Cortex of kidney (tissue), 1 donor: ENCODE results near the gene OSM.
"Not testable (repeated sequence)": the region's sequence is repeated elsewhere in the genome, so short reads cannot be mapped to it uniquely, and the experiment has no call there.

Experiments used
- DNase-seq: peaks from one replicate; lab custom pipeline; 2025; lab: John Stamatoyannopoulos, UW

The OSM gene

GRCh38 chr22:30225220-30225927 is 41.3 kb downstream of the OSM start:
- DNase-seq: no peak

- no peak for DNase-seq
Observed at GRCh38 chr22:30224161-30224857, 42.3 kb downstream of the OSM start.

GRCh38 chr22:30223303-30223702 is 43.3 kb downstream of the OSM start:
- no peak for DNase-seq

DNA sequence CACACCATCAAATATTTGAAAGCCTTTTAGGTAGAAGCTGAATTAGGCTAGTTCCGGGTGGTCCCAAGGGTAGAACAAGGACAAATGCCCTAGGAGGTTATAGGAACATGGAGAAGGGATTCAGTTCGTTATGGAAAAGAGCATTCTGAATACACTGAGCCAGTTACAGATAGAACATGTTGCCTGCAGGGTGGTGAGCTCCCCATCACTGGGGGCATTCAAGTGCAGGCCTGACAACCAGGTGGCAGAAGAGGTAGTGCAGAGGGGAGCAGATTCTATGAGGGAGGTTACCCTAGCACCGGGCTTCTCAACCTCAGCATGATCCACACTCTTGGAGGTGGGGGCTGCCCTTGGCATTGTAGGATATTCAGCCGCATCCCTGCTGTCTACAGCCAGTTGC is 44.3 kb downstream of the OSM start:
- no peak for DNase-seq

DNA sequence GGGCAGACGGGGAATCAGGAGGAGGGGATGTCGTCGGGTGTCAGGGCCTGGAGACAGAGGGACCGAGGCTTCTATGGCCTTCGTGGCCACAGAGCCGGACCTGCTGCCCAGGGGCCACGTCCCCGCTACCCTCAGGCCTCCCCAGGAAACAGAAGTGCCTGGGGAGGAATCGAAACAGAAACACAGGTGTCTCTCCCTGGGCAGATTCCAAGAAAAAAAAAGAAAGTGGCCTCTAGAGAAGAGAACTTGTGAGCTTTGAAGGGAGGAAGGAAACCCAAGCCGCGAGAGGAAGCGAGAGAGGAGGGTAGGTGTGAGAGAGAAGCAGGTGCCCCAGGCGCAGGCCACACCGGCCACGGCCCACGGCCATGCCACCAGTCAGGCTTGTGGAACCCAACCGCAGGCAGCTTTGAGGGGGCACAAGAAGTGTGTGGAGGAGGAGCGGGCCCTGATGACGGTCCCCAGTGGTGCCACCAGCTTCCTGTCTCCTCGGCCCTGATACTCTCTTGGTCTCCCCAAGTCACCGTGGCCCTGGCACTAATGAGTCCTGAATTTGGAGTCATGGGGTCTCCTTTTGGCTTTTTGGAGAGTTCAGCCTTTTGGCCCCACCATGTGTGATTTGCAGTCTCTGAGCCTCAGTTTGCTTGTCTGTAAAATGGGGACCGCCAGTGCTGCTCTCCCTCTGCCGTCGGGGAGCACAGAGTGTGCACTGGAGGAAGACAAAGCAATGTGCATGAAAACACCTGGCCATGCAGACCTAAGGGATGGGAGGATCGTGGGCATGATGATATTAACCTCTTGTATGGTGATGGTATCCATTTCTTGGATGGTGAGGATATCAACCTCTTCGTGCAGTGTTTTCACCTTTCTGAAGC is 45.3 kb downstream of the OSM start:
- DNase-seq: no peak

- no peak for DNase-seq
Observed at GRCh38 chr22:30220338-30221012, 46.2 kb downstream of the OSM start.

- DNase-seq: no peak
Observed at GRCh38 chr22:30219668-30220278, 46.9 kb downstream of the OSM start.

GRCh38 chr22:30219049-30219654 is 47.5 kb downstream of the OSM start:
- DNase-seq: no peak

DNA sequence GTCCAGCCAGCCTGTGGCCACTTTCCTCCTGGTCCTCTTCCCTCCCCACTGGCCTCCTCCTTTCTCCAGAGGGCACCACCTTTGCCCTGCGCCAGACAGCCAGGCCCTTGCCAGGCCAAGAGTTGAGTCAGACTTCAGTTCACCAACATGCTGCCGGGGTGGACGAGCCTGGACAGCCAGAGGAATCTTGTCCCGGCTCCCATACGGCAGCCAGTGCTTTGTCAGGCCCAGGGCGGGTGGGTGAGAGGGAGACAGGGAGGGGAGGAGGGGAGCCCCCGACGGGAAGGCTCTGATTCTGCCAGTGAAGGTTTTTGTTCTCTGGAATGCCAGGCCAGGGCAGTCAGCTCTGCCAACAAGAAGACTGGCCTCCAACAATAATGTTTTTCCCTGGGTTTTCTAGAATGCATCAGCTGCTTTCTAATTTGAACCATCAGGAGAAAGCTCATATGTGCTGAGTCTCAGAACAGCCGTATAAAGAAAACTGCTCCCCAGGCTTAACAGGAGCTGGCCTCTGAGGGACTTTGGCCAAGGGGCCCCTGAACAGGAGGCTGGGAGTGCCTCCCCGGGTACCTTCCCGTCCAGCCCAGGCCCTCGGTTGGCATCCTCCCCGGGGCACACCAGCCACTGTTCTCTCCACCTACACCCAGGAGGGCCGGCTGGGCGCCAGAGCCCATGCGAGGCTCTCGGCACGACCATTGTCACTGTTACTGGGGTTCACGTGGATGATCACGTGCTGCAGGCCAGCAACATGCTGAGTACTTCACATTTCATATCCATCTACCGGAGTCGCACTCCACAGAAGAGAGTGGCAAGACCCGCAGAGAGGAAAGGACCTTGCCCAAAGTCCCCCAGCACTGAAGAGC is 48.7 kb downstream of the OSM start:
- no peak for DNase-seq

DNA sequence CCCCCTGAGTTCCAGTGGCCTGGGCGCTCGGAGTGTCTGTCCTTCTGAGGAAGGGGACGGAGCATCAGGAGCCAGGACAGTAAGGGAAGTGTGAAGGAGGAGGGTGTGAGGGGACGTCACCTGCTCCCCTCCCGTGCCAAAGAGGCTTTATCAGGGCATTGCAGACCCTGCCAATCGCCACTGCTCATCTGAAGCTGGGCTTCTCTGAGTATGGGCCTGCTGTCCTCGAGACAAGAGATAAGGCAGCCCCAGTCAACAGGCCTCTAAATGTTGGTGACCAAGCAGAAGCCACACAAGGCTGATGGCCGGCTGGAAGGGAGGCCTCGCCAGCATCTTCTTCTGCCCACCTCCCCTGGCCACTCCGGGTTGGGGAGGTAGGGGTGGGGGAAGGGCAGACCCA is 49.9 kb downstream of the OSM start:
- no peak for DNase-seq

- DNase-seq: not testable (repeated sequence)
Observed at GRCh38 chr22:30216272-30216671, 50.4 kb downstream of the OSM start.

- no peak for DNase-seq
Observed at GRCh38 chr22:30214703-30215407, 51.8 kb downstream of the OSM start.

DNA sequence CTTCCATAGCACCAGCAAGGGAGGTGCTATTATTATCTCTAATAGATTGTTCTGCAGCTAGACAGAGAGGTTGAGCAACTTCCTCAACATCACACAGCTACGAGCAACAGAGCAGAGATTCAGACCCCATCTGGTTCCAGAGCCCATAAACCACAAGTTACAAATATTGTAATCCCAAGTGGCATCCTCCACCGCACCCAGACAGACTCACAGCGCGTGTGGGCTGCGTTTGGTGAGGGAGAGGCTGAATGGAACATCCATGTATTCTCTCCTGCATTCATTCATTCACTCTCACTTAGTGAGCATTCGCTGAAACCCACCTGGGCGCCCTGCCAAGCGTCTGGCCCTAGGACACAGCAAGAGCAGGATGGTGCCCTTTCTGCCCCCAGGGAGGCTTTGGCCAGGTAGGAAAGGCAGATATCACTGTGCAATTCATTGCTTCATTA is 53.6 kb downstream of the OSM start:
- no peak for DNase-seq
